ENCODE measurements around the gene CDR2L.
"Not testable (repeated sequence)": the region's sequence is repeated elsewhere in the genome, so short reads cannot be mapped to it uniquely, and the experiment has no call there.

Gene CDR2L

GRCh38 chr17:75012346-75013091 lies 25.1 kb downstream of the CDR2L start, which contains the start of gene MRPL58:
TSS of gene MRPL58 (plus strand) at chr17:75012670. CDS start at chr17:75012687, 17 bp downstream.
- DNase-seq: peak; percentile 83 to 86

- DNase-seq: no peak
Measured at GRCh38 chr17:75013092-75013559, 25.7 kb downstream of the CDR2L start.

- no peak for DNase-seq
Measured at GRCh38 chr17:75019146-75019545, 31.7 kb downstream of the CDR2L start.

GRCh38 chr17:75019710-75020109 lies 32.3 kb downstream of the CDR2L start:
- no peak for DNase-seq

GRCh38 chr17:75020331-75021110 lies 33.1 kb downstream of the CDR2L start:
- no peak for DNase-seq

GRCh38 chr17:75024686-75025397 lies 37.4 kb downstream of the CDR2L start:
- peak; percentile 27 to 36 for DNase-seq

- not testable (repeated sequence) for DNase-seq
Measured at GRCh38 chr17:75025398-75025734, 37.9 kb downstream of the CDR2L start.

GRCh38 chr17:75026650-75027049 lies 39.2 kb downstream of the CDR2L start:
- DNase-seq: not testable (repeated sequence)

- no peak for DNase-seq
Measured at GRCh38 chr17:75030161-75030560, 42.7 kb downstream of the CDR2L start.

GRCh38 chr17:75031972-75032719 lies 44.7 kb downstream of the CDR2L start:
- peak; percentile 65 to 67 for DNase-seq

GRCh38 chr17:75032720-75033280 lies 45.4 kb downstream of the CDR2L start:
- DNase-seq: no peak

- peak; percentile 94 to 98 for DNase-seq
Measured at GRCh38 chr17:75033346-75034235, 46.2 kb downstream of the CDR2L start.

- peak; percentile 95 to 99 for DNase-seq
Measured at GRCh38 chr17:75034236-75034908, 46.9 kb downstream of the CDR2L start.

GRCh38 chr17:75036643-75037268 lies 49.3 kb downstream of the CDR2L start:
- DNase-seq: peak; percentile 73 to 80

- no peak for DNase-seq
Measured at GRCh38 chr17:75039238-75039637, 51.8 kb downstream of the CDR2L start.

GRCh38 chr17:75041656-75042280 lies 54.3 kb downstream of the CDR2L start:
- no peak for DNase-seq

- DNase-seq: not testable (repeated sequence)
Measured at GRCh38 chr17:75043789-75044188, 56.4 kb downstream of the CDR2L start.

- no peak for DNase-seq
Measured at GRCh38 chr17:75044716-75045115, 57.3 kb downstream of the CDR2L start.

GRCh38 chr17:75045946-75046406 lies 58.5 kb downstream of the CDR2L start:
- DNase-seq: peak in 1 of 2 donors; percentile 61
